GM12878 (cell line): Measurements from ENCODE around the gene ANAPC4. TPM values are rescaled to one million over a fixed set of nuclear protein-coding genes. Genes with fewer than 3 reads are reported as not detected.

ENCODE experiments used
- ATAC-seq: fragments of 200-7000 bp; cut with Tn5 transposase; 3 replicates; pipeline ENCODE4 v1.9.1; 2020; ENCODE audit warnings: mild to moderate bottlenecking, moderate library complexity
- BruUV-seq: library from RNA; stranded (reverse); fragments of 400-500 nt; replicated peaks from 2 replicates; lab custom pipeline; 2021; lab: Mats Ljungman, UMichigan
- CTCF ChIA-PET: fragments of 300-600 bp; sonication (Branson Sonifier 250); formaldehyde crosslinking; extraction: SDS; loops from one replicate; lab custom pipeline; 2021; ENCODE audit warnings: inconsistent platforms; lab: Yijun Ruan, JAX
- POLR2A ChIA-PET: fragments of 350-600 bp; formaldehyde crosslinking; extraction: SDS; loops from one replicate; lab custom pipeline; 2021; ENCODE audit warnings: inconsistent platforms; lab: Charles Lee
- RAD21 ChIA-PET: fragments of 300-600 bp; sonication (Branson Sonifier 250); formaldehyde crosslinking; loops from one replicate; lab custom pipeline; 2023; ENCODE audit warnings: antibody characterized with exemption; ENCODE audit not compliant: unreplicated experiment; lab: Charles Lee
- SMC1A ChIA-PET: fragments of 300-600 bp; sonication (Branson Sonifier 250); formaldehyde crosslinking; loops from one replicate; lab custom pipeline; 2023; ENCODE audit not compliant: unreplicated experiment, uncharacterized antibody; lab: Charles Lee
- DNase-seq: peaks from one replicate; pipeline ENCODE4 v3.0.0-alpha.2; 2011; ENCODE audit warnings: low read depth, low spot score
- FAIRE-seq: peaks from 3 replicates; lab custom pipeline; 2011; peaks lifted over from hg19 to GRCh38; lab: Jason Lieb, UNC
- H2AFZ ChIP-seq: 2 replicates; pipeline ENCODE4 v1.6.0; 2011; ENCODE audit warnings: low read depth, low read length, control low read depth; ENCODE audit not compliant: control insufficient read depth
- H3K27ac ChIP-seq: 2 replicates; pipeline ENCODE4 v1.5.1; 2011; ENCODE audit warnings: control low read depth; ENCODE audit not compliant: control insufficient read depth, insufficient read depth
- H3K27me3 ChIP-seq, 2 experiments: replicated peaks in 1 of 2; 2 replicates each; pipeline versions ENCODE4 v1.6.0 to v1.6.1; 2011; ENCODE audit warnings: low read length in 1 of 2; ENCODE audit not compliant: control insufficient read depth in 2 of 2, insufficient read depth in 2 of 2
- H3K36me3 ChIP-seq, 2 experiments: 2 replicates each; pipeline ENCODE4 v1.5.1; 2011; ENCODE audit warnings: low read length in 1 of 2; ENCODE audit not compliant: control insufficient read depth in 2 of 2, insufficient read depth in 2 of 2
- H3K4me1 ChIP-seq: 2 replicates; pipeline ENCODE4 v1.6.1; 2011; ENCODE audit warnings: mild to moderate bottlenecking, low read length, moderate library complexity, mixed read lengths; ENCODE audit not compliant: control insufficient read depth, insufficient read depth
- H3K4me2 ChIP-seq: 2 replicates; pipeline ENCODE4 v1.6.0; 2011; ENCODE audit warnings: control low read depth; ENCODE audit not compliant: control insufficient read depth, insufficient read depth
- H3K4me3 ChIP-seq: fragments of 200-600 bp; sonication (generic); 2 replicates; pipeline ENCODE4 v1.5.1; 2016
- H3K79me2 ChIP-seq: 2 replicates; pipeline ENCODE4 v1.6.0; 2011; ENCODE audit warnings: low read length; ENCODE audit not compliant: control insufficient read depth, insufficient read depth
- H3K9ac ChIP-seq: 2 replicates; pipeline ENCODE4 v1.8.0; 2011; ENCODE audit warnings: low read length, control low read depth, mixed read lengths; ENCODE audit not compliant: control insufficient read depth, insufficient read depth
- H3K9me3 ChIP-seq: replicated peaks from 3 replicates; pipeline ENCODE4 v1.5.1; 2011; ENCODE audit warnings: mild to moderate bottlenecking, low read length; ENCODE audit not compliant: control insufficient read depth, insufficient read depth
- H4K20me1 ChIP-seq: 2 replicates; pipeline ENCODE4 v1.6.0; 2011; ENCODE audit not compliant: control insufficient read depth, insufficient read depth
- BCL11A ChIP-seq: IDR thresholded peaks from 2 replicates; pipeline ENCODE4 v1.6.1; 2011; ENCODE audit warnings: low read depth, low read length
- BHLHE40 ChIP-seq, 2 experiments: fragments of 450-650 bp in 1 of 2; IDR thresholded peaks; 2 replicates each; pipeline ENCODE4 v1.6.1; 2011 to 2017; ENCODE audit warnings: low read depth in 2 of 2, borderline replicate concordance in 1 of 2, improper control_type of control experiment in 1 of 2, low read length in 1 of 2, mild to moderate bottlenecking in 1 of 2
- CREB1 ChIP-seq: IDR thresholded peaks from 2 replicates; pipeline ENCODE4 v1.6.1; 2012; ENCODE audit warnings: low read depth, mild to moderate bottlenecking, inconsistent platforms
- NBN ChIP-seq: fragments of 450-650 bp; IDR thresholded peaks from 2 replicates; pipeline ENCODE4 v1.6.1; 2016
- NFXL1 ChIP-seq: fragments of 450-650 bp; IDR thresholded peaks from 2 replicates; pipeline ENCODE4 v1.6.1; 2017; ENCODE audit warnings: antibody characterized with exemption, mild to moderate bottlenecking, borderline replicate concordance
- RAD51 ChIP-seq: fragments of 450-650 bp; IDR thresholded peaks from 2 replicates; pipeline ENCODE4 v1.6.1; 2016; ENCODE audit warnings: moderate library complexity, mild to moderate bottlenecking, inconsistent platforms
- RUNX3 ChIP-seq: IDR thresholded peaks from 2 replicates; pipeline ENCODE4 v1.6.1; 2012; ENCODE audit warnings: low read length, inconsistent platforms
- TCF7 ChIP-seq: IDR thresholded peaks from 2 replicates; pipeline ENCODE4 v1.6.1; 2014; ENCODE audit warnings: antibody characterized with exemption, borderline replicate concordance
- ZZZ3 ChIP-seq: IDR thresholded peaks from 2 replicates; pipeline ENCODE4 v1.6.1; 2011; ENCODE audit warnings: low read depth; ENCODE audit not compliant: control insufficient read depth, insufficient read length
- WGBS: methylation state at CpG from one replicate; pipeline ENCODE4 v1.1.6; 2016; ENCODE audit warnings: low lambda C conversion rate; ENCODE audit not compliant: insufficient replicate concordance, insufficient coverage; ENCODE audit errors: missing lambda C conversion rate; 5-methylcytosine and 5-hydroxymethylcytosine counted together
- in situ Hi-C: fragments of 300-500 bp; cut with MboI; formaldehyde crosslinking; loops from 9 replicates; pipeline ENCODE4 v1.14.3; 2018; ENCODE audit warnings: mixed read lengths
- intact Hi-C: fragments of 100-400 bp; cut with micrococcal nuclease; formaldehyde crosslinking; loops from one replicate; pipeline ENCODE4 v1.14.2; 2022; ENCODE audit not compliant: unreplicated experiment
- polyA plus RNA-seq, 11 experiments: library from polyadenylated mRNA; depleted of rRNA in 4 of 11; unstranded in 6 of 11; stranded (reverse) in 5 of 11; fragments of >200 nt; fragmentation: Nextera tagmentation in 4 of 11; fragmentation: Illumina TruSeq in 1 of 11; extraction: Ambion mirVana in 4 of 11; extraction: Trizol in 1 of 11; gene quantifications; 1 replicate in 1 of 11; 2 replicates in 10 of 11; pipeline versions ENCODE4 v1.2.1 to v1.2.3, GENCODE V29; 2011 to 2016; ENCODE audit warnings: inconsistent platforms in 2 of 11, missing spikeins in 2 of 11, low read depth in 1 of 11
- total RNA-seq, 4 experiments: library from RNA; depleted of rRNA in 3 of 4; stranded (reverse); fragments of >200 nt in 3 of 4; fragmentation: Illumina TruSeq in 1 of 4; extraction: Trizol in 1 of 4; gene quantifications; 2 replicates each; pipeline versions ENCODE4 v1.2.1 to v1.2.3, GENCODE V29; 2013 to 2021
- TF ChIP-seq, protein P1 (sequence below): IDR thresholded peaks from 2 replicates; pipeline ENCODE4 v1.6.1; 2012; ENCODE audit warnings: improper control_type of control experiment, low read depth, low read length; ENCODE audit not compliant: insufficient replicate concordance
- TF ChIP-seq, protein P2 (sequence below): fragments of 450-650 bp; IDR thresholded peaks from 2 replicates; pipeline ENCODE4 v1.6.1; 2016; ENCODE audit warnings: mild to moderate bottlenecking, moderate library complexity, borderline replicate concordance
- TF ChIP-seq, protein P3 (sequence below): fragments of 450-650 bp; IDR thresholded peaks from 2 replicates; pipeline ENCODE4 v1.6.1; 2017; ENCODE audit warnings: low read depth, mild to moderate bottlenecking, moderate library complexity

ANAPC4 gene
- total and polyA plus RNA-seq, 10 of the 15 experiments (the other 5 are each of a cell fraction or from before 2014, with no cell fraction given) = 16.3 to 50.2 (median 29.9) TPM

- TF ChIP-seq, protein P1, sequence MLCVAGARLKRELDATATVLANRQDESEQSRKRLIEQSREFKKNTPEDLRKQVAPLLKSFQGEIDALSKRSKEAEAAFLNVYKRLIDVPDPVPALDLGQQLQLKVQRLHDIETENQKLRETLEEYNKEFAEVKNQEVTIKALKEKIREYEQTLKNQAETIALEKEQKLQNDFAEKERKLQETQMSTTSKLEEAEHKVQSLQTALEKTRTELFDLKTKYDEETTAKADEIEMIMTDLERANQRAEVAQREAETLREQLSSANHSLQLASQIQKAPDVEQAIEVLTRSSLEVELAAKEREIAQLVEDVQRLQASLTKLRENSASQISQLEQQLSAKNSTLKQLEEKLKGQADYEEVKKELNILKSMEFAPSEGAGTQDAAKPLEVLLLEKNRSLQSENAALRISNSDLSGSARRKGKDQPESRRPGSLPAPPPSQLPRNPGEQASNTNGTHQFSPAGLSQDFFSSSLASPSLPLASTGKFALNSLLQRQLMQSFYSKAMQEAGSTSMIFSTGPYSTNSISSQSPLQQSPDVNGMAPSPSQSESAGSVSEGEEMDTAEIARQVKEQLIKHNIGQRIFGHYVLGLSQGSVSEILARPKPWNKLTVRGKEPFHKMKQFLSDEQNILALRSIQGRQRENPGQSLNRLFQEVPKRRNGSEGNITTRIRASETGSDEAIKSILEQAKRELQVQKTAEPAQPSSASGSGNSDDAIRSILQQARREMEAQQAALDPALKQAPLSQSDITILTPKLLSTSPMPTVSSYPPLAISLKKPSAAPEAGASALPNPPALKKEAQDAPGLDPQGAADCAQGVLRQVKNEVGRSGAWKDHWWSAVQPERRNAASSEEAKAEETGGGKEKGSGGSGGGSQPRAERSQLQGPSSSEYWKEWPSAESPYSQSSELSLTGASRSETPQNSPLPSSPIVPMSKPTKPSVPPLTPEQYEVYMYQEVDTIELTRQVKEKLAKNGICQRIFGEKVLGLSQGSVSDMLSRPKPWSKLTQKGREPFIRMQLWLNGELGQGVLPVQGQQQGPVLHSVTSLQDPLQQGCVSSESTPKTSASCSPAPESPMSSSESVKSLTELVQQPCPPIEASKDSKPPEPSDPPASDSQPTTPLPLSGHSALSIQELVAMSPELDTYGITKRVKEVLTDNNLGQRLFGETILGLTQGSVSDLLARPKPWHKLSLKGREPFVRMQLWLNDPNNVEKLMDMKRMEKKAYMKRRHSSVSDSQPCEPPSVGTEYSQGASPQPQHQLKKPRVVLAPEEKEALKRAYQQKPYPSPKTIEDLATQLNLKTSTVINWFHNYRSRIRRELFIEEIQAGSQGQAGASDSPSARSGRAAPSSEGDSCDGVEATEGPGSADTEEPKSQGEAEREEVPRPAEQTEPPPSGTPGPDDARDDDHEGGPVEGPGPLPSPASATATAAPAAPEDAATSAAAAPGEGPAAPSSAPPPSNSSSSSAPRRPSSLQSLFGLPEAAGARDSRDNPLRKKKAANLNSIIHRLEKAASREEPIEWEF = no peak
- no peak for TF ChIP-seq BHLHE40 (IDR thresholded peaks at IDR 0.05; ENCODE audit: borderline replicate concordance in 1 of 2, low read depth in 2 of 2, low read length in 1 of 2)
- TF ChIP-seq NBN = no peak
These were observed 31.3 kb upstream of the ANAPC4 start (continued) for GRCh38 chr4:25345744-25346143.

GRCh38 chr4:25346913-25347312 is 30.1 kb upstream of the ANAPC4 start:
- CTCF ChIA-PET = interaction anchor here (0.8 to 3.2 kb wide), 3 partner anchors 10 to 20 kb away, joined by 3 to 20 read pairs (median 5); no protein-coding TSS in a partner anchor
- Histone ChIP-seq H2AFZ (no peak overlapping the region), H3K79me2 (no peaks in the 10 kb centered on the region), H3K9me3 (no peaks in the 10 kb centered on the region), H3K4me2 (no peak overlapping the region), H3K27me3 (no peaks in the 10 kb centered on the region), H3K4me3 (no peak overlapping the region), H4K20me1 (no peaks in the 10 kb centered on the region), H3K4me1 (no peaks in the 10 kb centered on the region), H3K36me3 (no peaks in the 10 kb centered on the region; a peak in 1 of 4 replicates), H3K27ac (no peak overlapping the region), H3K9ac (no peak overlapping the region)
- no peak for DNase-seq
- SMC1A ChIA-PET = interaction anchor here (0.9 to 1.6 kb wide), 2 partner anchors 19 to 114 kb away, joined by 4 to 5 read pairs; no protein-coding TSS in a partner anchor
- in situ Hi-C loops = no loop called here
- POLR2A ChIA-PET = no interaction called here
- BruUV-seq = no TSS peak
- 41% methylated on average over 3 of the region's 3 CpGs for WGBS
- intact Hi-C loops = no loop called here
- FAIRE-seq = no peak
- ATAC-seq = peak; percentile 71
- RAD21 ChIA-PET = interaction anchor here (1.6 to 2.1 kb wide), 2 partner anchors 21 to 35 kb away, joined by 5 to 7 read pairs; partner anchors contain the start of gene ZCCHC4
- TF ChIP-seq RUNX3 (peak; percentile 70), BCL11A (no peak), NFXL1 (no peak), TCF7 (peak; percentile 38; the same call in 1 of the 2 replicates), ZZZ3 (no peak), RAD51 (peak; percentile 33; the same call in 1 of the 2 replicates), CREB1 (peak; percentile 57; the same call in 1 of the 2 replicates)
- TF ChIP-seq, protein P2, sequence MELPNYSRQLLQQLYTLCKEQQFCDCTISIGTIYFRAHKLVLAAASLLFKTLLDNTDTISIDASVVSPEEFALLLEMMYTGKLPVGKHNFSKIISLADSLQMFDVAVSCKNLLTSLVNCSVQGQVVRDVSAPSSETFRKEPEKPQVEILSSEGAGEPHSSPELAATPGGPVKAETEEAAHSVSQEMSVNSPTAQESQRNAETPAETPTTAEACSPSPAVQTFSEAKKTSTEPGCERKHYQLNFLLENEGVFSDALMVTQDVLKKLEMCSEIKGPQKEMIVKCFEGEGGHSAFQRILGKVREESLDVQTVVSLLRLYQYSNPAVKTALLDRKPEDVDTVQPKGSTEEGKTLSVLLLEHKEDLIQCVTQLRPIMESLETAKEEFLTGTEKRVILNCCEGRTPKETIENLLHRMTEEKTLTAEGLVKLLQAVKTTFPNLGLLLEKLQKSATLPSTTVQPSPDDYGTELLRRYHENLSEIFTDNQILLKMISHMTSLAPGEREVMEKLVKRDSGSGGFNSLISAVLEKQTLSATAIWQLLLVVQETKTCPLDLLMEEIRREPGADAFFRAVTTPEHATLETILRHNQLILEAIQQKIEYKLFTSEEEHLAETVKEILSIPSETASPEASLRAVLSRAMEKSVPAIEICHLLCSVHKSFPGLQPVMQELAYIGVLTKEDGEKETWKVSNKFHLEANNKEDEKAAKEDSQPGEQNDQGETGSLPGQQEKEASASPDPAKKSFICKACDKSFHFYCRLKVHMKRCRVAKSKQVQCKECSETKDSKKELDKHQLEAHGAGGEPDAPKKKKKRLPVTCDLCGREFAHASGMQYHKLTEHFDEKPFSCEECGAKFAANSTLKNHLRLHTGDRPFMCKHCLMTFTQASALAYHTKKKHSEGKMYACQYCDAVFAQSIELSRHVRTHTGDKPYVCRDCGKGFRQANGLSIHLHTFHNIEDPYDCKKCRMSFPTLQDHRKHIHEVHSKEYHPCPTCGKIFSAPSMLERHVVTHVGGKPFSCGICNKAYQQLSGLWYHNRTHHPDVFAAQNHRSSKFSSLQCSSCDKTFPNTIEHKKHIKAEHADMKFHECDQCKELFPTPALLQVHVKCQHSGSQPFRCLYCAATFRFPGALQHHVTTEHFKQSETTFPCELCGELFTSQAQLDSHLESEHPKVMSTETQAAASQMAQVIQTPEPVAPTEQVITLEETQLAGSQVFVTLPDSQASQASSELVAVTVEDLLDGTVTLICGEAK = no peak
- TF ChIP-seq, protein P3, sequence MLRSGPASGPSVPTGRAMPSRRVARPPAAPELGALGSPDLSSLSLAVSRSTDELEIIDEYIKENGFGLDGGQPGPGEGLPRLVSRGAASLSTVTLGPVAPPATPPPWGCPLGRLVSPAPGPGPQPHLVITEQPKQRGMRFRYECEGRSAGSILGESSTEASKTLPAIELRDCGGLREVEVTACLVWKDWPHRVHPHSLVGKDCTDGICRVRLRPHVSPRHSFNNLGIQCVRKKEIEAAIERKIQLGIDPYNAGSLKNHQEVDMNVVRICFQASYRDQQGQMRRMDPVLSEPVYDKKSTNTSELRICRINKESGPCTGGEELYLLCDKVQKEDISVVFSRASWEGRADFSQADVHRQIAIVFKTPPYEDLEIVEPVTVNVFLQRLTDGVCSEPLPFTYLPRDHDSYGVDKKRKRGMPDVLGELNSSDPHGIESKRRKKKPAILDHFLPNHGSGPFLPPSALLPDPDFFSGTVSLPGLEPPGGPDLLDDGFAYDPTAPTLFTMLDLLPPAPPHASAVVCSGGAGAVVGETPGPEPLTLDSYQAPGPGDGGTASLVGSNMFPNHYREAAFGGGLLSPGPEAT = no peak
